Caco-2 (cell line): ENCODE results near the gene SCUBE1. TPM values are rescaled to one million over a fixed set of nuclear protein-coding genes. Genes with fewer than 3 reads are reported as not detected.

Experiments
- BruUV-seq: library from RNA; stranded (reverse); fragments of 400-500 nt; replicated peaks from 2 replicates; lab custom pipeline; 2021; lab: Mats Ljungman, UMichigan
- CTCF ChIA-PET: fragments of 300-600 bp; sonication (Branson Sonifier 250); formaldehyde crosslinking; loops from one replicate; lab custom pipeline; 2022; ENCODE audit warnings: antibody characterized with exemption; lab: Charles Lee
- POLR2A ChIA-PET: fragments of 300-600 bp; sonication (Branson Sonifier 250); formaldehyde crosslinking; loops from one replicate; lab custom pipeline; 2022; ENCODE audit warnings: antibody characterized with exemption; lab: Charles Lee
- DNase-seq, 2 experiments: peaks; one replicate each; pipeline versions ENCODE4 v3.0.0 to v3.0.0-alpha.2; 2020 to 2022
- H3K27me3 ChIP-seq: replicated peaks from 2 replicates; pipeline ENCODE4 v1.6.0; 2011; ENCODE audit warnings: low read length; ENCODE audit not compliant: control insufficient read depth, insufficient read depth
- H3K36me3 ChIP-seq: 2 replicates; pipeline ENCODE4 v1.5.1; 2011; ENCODE audit warnings: low read length; ENCODE audit not compliant: control insufficient read depth, insufficient read depth
- H3K4me1 ChIP-seq: fragments of 250-450 bp; sonication (Bioruptor Pico); 2 replicates; pipeline ENCODE4 v1.5.1; 2020; ENCODE audit warnings: mild to moderate bottlenecking
- H3K4me3 ChIP-seq: 2 replicates; pipeline ENCODE4 v1.5.1; 2011; ENCODE audit warnings: low read depth, mild to moderate bottlenecking, control low read depth, low read length
- H3K9me3 ChIP-seq: fragments of 250-450 bp; sonication (Bioruptor Pico); 2 replicates; pipeline ENCODE4 v1.5.1; 2020; ENCODE audit warnings: mild to moderate bottlenecking, moderate library complexity
- H3K27ac Mint-ChIP-seq: one replicate; pipeline ENCODE4 v1.8.0; 2022; ENCODE audit warnings: mixed read lengths; ENCODE audit not compliant: unreplicated experiment
- H3K27me3 Mint-ChIP-seq: one replicate; pipeline ENCODE4 v1.8.0; 2022; ENCODE audit warnings: mixed read lengths; ENCODE audit not compliant: insufficient read depth, unreplicated experiment
- H3K36me3 Mint-ChIP-seq: one replicate; pipeline ENCODE4 v1.8.0; 2022; ENCODE audit warnings: mild to moderate bottlenecking, mixed read lengths; ENCODE audit not compliant: insufficient read depth, unreplicated experiment
- H3K4me1 Mint-ChIP-seq: one replicate; pipeline ENCODE4 v1.8.0; 2022; ENCODE audit warnings: low read depth, mixed read lengths; ENCODE audit not compliant: unreplicated experiment
- H3K4me3 Mint-ChIP-seq: one replicate; pipeline ENCODE4 v1.8.0; 2022; ENCODE audit warnings: mild to moderate bottlenecking, moderate library complexity, mixed read lengths; ENCODE audit not compliant: unreplicated experiment
- H3K9me3 Mint-ChIP-seq: one replicate; pipeline ENCODE4 v1.8.0; 2022; ENCODE audit warnings: mixed read lengths; ENCODE audit not compliant: unreplicated experiment
- intact Hi-C: fragments of 100-400 bp; cut with micrococcal nuclease; formaldehyde crosslinking; loops from one replicate; pipeline ENCODE4 v1.10.0; 2022; ENCODE audit not compliant: unreplicated experiment
- total RNA-seq: library from RNA; stranded (reverse); gene quantifications from 2 replicates; pipeline ENCODE4 v1.2.3, GENCODE V29; 2022
- TF ChIP-seq, protein P1 (sequence below), 2 experiments: fragments of 200-600 bp in 1 of 2; IDR thresholded peaks; 1 replicate in 1 of 2; 2 replicates in 1 of 2; pipeline versions ENCODE4 v1.5.1 to v1.8.0; 2011 to 2022; ENCODE audit warnings: antibody characterized with exemption in 1 of 2, control low read depth in 1 of 2, inconsistent platforms in 1 of 2, low read depth in 1 of 2, low read length in 1 of 2, mild to moderate bottlenecking in 1 of 2, moderate library complexity in 1 of 2; ENCODE audit not compliant: insufficient read depth in 1 of 2, severe bottlenecking in 1 of 2, unreplicated experiment in 1 of 2

The SCUBE1 gene
- total RNA-seq, 1 experiment from 2014 or later: not detected

- Mint-ChIP-seq H3K4me1 (no peaks in the 10 kb centered on the region), H3K4me3 (no peak overlapping the region), H3K27ac (no peak overlapping the region), H3K9me3 (no peaks in the 10 kb centered on the region), H3K36me3 (peaks cover 6% of the 10 kb centered on the region), H3K27me3 (peaks cover 4% of the 10 kb centered on the region)
- Histone ChIP-seq H3K9me3 (no peaks in the 10 kb centered on the region), H3K4me3 (no peak overlapping the region), H3K4me1 (no peaks in the 10 kb centered on the region), H3K36me3 (no peaks in the 10 kb centered on the region), H3K27me3 (no peaks in the 10 kb centered on the region; the same call in 1 of the 2 replicates)
- CTCF ChIA-PET: interaction anchor here (0.6 to 5.7 kb wide), 11 partner anchors 14 to 112 kb away, joined by 3 to 99 read pairs (median 5); partner anchors contain the start of gene SCUBE1
- DNase-seq: peak; percentile 67 to 77
- intact Hi-C loops: loop anchor here (1.0 kb wide), 3 partner anchors 43 to 111 kb away; no protein-coding TSS in a partner anchor
- TF ChIP-seq, protein P1, sequence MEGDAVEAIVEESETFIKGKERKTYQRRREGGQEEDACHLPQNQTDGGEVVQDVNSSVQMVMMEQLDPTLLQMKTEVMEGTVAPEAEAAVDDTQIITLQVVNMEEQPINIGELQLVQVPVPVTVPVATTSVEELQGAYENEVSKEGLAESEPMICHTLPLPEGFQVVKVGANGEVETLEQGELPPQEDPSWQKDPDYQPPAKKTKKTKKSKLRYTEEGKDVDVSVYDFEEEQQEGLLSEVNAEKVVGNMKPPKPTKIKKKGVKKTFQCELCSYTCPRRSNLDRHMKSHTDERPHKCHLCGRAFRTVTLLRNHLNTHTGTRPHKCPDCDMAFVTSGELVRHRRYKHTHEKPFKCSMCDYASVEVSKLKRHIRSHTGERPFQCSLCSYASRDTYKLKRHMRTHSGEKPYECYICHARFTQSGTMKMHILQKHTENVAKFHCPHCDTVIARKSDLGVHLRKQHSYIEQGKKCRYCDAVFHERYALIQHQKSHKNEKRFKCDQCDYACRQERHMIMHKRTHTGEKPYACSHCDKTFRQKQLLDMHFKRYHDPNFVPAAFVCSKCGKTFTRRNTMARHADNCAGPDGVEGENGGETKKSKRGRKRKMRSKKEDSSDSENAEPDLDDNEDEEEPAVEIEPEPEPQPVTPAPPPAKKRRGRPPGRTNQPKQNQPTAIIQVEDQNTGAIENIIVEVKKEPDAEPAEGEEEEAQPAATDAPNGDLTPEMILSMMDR (IDR thresholded peaks at IDR 0.05; ENCODE audit: insufficient read depth in 1 of 2, low read depth in 1 of 2, low read length in 1 of 2, severe bottlenecking in 1 of 2, unreplicated experiment in 1 of 2): peak; percentile 77 to 78
- POLR2A ChIA-PET: no interaction called here
- no TSS peak for BruUV-seq
Measured at GRCh38 chr22:43273902-43274484, 69.2 kb downstream of the SCUBE1 start.

GRCh38 chr22:43272869-43273318, 70.3 kb downstream of the SCUBE1 start:
- Histone ChIP-seq H3K9me3 (no peaks in the 10 kb centered on the region), H3K36me3 (no peaks in the 10 kb centered on the region), H3K27me3 (no peaks in the 10 kb centered on the region; the same call in 1 of the 2 replicates), H3K4me1 (no peaks in the 10 kb centered on the region), H3K4me3 (no peak overlapping the region)
- TF ChIP-seq, protein P1 (IDR thresholded peaks at IDR 0.05; ENCODE audit: insufficient read depth in 1 of 2, low read depth in 1 of 2, low read length in 1 of 2, severe bottlenecking in 1 of 2, unreplicated experiment in 1 of 2): no peak
- no peaks in the 10 kb centered on the region for H3K9me3 Mint-ChIP-seq
- no peak overlapping the region for H3K27ac Mint-ChIP-seq
- peak in 1 of 2 experiments; percentile 21 for DNase-seq
- H3K36me3 Mint-ChIP-seq: peaks cover 6% of the 10 kb centered on the region
- H3K4me1 Mint-ChIP-seq: no peaks in the 10 kb centered on the region
- BruUV-seq: no TSS peak
- intact Hi-C loops: no loop called here
- H3K4me3 Mint-ChIP-seq: no peak overlapping the region
- peaks cover 4% of the 10 kb centered on the region for H3K27me3 Mint-ChIP-seq
- CTCF ChIA-PET: interaction anchor here (0.5 to 5.7 kb wide), 8 partner anchors 15 to 113 kb away, joined by 3 to 99 read pairs (median 5); partner anchors contain the start of gene SCUBE1
- POLR2A ChIA-PET: no interaction called here

GRCh38 chr22:43272301-43272700, 70.9 kb downstream of the SCUBE1 start:
- peak overlapping the region; percentile 34 for H3K27ac Mint-ChIP-seq
- BruUV-seq: no TSS peak
- ChIA-PET CTCF (interaction anchor here (0.5 to 5.7 kb wide), 6 partner anchors 41 to 113 kb away, joined by 3 to 99 read pairs (median 14); partner anchors contain the start of gene SCUBE1), POLR2A (no interaction called here)
- intact Hi-C loops: no loop called here
- no peaks in the 10 kb centered on the region for H3K9me3 ChIP-seq
- DNase-seq: no peak
- H3K4me1 ChIP-seq: no peaks in the 10 kb centered on the region
- TF ChIP-seq, protein P1 (IDR thresholded peaks at IDR 0.05; ENCODE audit: insufficient read depth in 1 of 2, low read depth in 1 of 2, low read length in 1 of 2, severe bottlenecking in 1 of 2, unreplicated experiment in 1 of 2): no peak
- no peaks in the 10 kb centered on the region for H3K9me3 Mint-ChIP-seq
- H3K4me3 ChIP-seq: no peak overlapping the region
- H3K36me3 Mint-ChIP-seq: peaks cover 6% of the 10 kb centered on the region
- H3K4me3 Mint-ChIP-seq: no peak overlapping the region
- peaks cover 4% of the 10 kb centered on the region for H3K27me3 Mint-ChIP-seq
- no peaks in the 10 kb centered on the region; the same call in 1 of the 2 replicates for H3K27me3 ChIP-seq
- no peaks in the 10 kb centered on the region for H3K4me1 Mint-ChIP-seq
- H3K36me3 ChIP-seq: no peaks in the 10 kb centered on the region
